GM19043 (cell line): Measurements from ENCODE around the gene DEAF1.
"Not testable (repeated sequence)": the region's sequence is repeated elsewhere in the genome, so short reads cannot be mapped to it uniquely, and the experiment has no call there.

ENCODE experiments used
- ATAC-seq: cut with Tn5 transposase; IDR thresholded peaks from one replicate; pipeline ENCODE4 v1.9.1; 2021; ENCODE audit warnings: low read depth; ENCODE audit not compliant: unreplicated experiment

DEAF1 gene

DNA sequence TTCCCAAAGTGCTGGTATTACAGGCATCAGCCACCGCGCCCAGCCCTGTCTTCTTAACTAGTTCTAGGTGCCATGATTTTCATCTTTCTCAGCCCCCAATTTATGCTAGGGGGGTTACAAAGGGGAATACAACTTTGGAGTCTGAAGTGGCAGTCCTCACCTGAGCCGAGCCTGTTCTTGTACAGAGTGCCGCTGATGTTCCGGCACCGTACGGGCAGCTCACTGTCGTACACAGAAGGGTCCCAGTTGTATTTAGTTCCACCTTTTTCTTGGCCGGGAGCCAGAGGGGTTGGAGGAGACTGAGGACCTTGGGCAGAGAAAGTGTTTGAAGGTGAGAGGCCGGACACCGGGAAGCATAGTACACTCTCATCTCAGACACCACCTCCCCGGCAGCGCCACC, 7.3 kb downstream of the DEAF1 start:
- ATAC-seq, result no peak

DNA sequence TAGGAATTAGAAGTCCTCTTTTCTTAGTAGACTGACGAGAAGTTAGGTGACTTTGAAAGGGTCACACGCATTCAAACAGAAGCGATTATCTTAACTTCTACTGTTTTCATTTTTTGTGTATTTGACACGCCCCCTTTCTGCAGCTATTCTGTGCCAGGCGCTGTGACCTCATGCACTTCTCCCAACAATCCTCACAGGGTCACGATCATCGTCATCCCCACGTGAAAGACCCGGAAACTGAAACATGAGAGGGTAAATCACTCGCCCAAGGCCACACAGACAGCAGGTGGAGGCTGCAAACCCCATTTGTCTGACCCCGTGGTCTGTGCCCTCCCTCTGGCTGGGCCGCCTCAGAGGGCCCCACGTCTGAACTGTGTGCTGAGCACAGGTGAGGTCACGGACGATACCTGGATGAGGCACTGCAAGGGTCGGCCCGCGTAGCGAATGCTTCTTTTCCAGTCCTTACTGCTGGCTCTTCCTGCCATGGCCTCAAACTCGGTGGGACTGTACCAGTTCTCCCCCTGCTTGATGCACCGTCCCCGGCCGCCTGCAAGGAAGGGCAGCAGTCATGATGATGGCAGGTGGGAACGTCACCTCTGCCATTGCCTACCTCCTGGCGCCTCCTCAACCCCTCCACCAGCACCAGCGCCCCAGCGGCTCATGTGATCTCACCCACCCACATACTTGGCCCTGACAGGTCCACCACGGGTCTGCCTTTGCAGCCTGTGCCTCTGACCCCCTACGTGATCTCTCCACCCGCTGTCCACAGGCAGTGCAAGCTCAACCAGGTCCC, 8.4 kb downstream of the DEAF1 start:
- ATAC-seq, result no peak

DNA sequence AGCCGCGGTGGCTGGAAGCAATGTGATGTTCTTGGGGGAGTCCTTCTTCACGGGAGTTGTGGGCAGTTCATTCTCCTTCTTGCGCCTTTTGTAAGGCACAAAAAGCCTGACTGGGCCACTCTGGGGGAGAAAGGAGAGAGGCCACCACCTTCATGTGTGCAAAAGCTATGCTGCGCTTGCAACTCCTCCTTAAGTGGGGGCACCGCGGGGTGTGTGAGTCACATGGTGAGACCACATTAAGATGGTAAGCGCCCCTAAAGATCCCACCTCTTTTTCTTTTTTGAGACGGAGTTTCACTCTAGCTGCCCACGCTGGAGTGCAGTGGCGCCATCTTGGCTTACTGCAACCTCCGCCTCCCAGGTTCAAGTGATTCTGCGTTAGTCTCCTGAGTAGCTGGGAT, 14.1 kb downstream of the DEAF1 start:
- ATAC-seq, result no peak

DNA sequence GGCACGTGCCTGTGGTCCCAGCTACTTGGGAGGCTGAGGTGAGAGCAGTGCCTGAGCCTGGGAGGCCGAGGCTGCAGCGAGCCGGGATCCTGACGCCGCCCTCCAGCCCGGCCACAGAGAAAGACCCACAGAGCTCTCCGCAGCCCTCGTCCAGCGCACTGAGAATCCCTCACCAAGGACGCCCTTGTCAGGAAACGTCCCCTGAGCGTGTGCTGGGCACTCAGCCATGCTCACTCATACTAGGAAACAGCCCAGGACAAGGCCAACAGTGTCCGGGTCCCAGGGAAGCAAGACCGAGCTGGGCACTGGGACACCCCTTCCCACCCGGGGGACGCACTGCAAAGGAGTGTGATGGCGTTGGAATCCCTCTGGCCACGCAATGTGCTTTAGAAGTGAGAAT, 14.5 kb downstream of the DEAF1 start:
- no peak for ATAC-seq

DNA sequence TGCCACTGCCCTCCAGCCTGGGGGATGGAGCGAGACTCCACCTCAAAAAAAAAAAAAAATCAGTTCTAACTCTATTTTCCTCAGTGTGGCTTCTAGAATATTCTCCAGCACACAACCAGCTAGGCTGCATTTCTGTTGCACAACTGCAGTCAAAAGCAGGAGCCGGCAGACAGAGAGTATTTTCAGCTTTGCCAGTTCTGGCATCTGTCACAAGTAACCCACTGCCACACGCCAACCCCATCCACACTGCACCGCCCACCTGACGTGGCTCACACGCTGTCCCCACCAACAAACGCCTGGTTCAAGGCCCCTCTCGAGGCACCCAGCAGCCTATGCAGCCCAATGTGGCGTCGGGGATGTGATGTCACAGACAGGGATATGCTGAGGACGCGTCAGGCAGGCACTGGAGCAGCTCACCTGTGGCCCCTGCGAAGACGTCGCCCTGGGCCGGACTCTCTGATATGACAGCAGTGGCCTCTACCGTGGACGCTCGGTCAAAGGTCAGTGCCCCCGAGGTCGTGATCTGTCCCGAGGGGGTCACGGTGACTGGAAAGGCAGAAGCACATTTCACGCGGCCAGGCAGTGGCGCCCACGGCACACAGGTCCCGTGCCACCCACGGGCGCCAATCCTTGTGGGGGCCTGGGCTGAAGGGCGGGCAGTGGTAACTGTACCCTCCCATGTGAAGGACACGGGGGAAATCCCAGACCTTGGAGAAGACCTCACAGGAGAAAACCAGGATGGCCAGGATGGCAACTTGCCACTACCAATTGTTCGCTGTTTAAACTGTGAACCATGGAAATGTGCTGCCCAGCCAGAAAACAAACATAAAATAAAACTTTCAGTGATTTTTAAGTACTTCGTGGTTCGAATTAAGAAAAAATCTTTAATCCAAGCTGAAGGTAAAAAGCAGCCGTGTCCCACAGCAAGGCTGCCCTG, 15.5 kb downstream of the DEAF1 start:
- ATAC-seq, result no peak

DNA sequence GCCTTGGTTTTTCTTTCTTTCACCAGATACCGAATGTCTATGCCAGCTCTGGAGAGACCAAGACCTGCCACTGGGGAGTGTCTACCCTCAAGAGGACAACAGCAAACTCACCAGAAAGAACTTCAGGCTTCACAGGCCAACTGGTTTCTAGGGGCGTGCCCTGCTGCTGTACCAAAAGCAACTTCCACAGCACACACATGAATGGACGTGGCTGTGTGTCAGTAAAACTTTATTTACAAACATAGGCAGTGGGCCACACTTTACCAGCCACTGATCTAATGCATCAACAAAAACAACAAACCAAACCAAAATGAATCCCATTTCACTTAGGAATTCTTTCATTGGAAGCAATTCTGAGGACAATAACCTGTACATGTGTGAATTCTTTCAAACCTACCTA, 16.7 kb downstream of the DEAF1 start:
- no peak for ATAC-seq

DNA sequence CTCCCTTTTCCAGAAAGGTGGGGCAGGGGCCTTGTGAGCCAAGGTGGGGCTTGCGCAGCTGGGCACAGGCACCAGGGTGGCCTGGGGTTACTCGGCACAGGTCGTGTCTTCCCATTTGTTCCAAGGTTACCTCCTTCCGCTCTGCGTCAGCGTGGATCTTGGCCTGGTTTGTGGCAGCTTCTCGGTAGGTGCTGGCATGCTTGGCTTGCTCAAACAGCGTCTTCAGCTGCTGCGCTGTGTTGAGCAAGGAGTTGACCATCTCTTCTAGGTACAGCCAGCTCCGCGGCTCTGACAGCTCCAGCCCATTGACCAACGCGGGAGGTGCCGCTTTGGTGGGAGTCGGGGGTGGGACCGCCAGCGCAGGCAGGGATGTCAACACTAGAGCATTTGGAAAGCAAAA, 20.6 kb downstream of the DEAF1 start:
- no peak for ATAC-seq

DNA sequence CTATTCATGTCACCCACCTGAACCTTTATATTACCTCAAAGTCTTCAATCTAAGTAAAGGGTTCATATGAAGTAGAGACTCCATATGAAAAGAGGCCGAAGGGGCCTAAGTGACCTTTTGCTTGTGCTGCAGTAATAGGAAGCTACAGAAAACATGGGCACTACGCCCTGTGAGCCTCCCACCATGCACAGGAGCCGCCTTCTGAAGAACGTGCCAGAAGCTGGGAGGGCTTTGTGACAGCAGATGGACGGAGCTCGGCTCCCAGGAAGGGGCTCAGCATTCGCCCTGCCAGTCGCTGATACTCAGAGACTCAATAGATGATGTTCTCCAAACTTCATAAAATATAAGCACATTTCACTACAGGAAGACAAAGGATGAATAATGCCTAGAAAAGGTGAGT, 21.2 kb downstream of the DEAF1 start:
- no peak for ATAC-seq

DNA sequence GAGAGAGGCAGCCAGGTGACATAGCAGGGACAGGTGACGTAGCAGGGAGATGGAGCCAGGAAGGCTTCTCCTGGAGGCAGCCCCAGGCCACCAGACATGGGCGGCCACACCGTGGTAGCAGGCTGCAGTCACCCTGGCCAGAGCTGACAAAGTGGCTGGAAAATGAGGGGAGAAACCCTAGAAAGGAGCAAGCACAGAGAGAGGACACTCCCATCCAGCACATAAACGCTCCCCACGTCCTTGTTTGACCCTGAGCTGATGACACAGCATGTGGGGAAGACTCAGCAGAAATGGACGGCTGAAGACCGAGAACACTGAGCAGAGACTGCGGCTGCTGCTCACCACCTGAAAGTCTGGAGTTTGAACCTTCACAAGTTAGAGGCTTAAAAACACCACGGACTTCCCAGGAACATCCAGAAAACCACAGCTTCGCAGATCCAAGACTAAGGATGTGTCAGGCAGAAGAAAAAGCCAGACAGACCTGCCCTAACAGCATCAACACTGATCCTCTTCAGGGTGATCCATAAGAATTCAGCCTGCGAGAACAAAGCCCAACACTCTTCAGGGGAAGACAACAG, 29.2 kb downstream of the DEAF1 start:
- no peak for ATAC-seq

DNA sequence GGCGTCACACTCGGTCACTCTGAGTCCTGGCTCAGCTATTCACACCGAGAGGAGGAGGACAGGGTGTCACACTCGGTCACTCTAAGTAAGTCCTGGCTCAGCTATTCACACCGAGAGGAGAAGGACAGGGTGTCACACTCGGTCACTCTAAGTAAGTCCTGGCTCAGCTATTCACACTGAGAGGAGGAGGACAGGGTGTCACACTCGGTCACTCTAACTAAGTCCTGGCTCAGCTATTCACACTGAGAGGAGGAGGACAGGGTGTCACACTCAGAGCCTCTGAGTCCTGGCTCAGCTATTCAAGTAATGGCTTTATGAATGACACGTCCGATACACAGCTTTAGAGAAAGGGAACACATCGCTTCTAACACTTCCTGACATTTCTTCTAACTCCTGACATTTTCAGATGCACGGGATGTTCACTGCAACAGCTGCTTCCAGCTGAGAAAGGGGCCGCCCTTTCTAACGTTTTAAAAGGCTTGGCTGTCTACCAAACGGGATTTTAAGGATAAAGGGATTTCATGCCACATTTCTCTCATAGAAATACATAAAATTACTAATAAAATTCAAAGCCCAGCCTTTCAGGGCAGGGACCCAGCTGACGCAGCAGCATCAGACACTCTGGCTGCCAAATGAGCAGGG, 29.8 kb downstream of the DEAF1 start:
- no peak for ATAC-seq

DNA sequence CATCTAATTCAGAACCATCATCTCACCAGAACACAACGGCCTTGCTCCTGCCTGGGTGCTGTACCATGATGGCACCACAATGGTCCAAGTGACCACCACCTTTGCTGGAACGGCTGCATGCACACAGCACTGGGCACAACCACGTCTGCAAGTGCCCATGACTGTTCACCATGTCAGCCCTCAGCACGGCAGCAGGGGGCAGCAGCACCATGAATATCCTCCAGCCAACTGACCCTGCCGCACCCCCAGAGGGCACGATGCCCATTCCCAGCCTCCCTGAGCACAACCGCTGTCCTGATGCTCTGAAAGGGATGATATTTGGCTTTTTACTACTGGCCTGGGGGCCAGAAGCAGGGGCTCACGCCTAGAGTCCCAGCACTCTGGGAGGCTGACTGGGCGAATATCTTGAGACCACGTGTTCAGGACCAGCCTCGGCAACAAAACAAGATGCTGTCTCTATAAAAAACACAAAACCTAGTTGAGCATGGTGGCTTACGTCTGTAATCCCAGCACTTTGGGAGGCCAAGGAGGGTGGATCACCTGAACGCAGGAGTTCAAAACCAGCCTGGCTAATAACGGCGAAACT, 32.2 kb downstream of the DEAF1 start:
- no peak for ATAC-seq

DNA sequence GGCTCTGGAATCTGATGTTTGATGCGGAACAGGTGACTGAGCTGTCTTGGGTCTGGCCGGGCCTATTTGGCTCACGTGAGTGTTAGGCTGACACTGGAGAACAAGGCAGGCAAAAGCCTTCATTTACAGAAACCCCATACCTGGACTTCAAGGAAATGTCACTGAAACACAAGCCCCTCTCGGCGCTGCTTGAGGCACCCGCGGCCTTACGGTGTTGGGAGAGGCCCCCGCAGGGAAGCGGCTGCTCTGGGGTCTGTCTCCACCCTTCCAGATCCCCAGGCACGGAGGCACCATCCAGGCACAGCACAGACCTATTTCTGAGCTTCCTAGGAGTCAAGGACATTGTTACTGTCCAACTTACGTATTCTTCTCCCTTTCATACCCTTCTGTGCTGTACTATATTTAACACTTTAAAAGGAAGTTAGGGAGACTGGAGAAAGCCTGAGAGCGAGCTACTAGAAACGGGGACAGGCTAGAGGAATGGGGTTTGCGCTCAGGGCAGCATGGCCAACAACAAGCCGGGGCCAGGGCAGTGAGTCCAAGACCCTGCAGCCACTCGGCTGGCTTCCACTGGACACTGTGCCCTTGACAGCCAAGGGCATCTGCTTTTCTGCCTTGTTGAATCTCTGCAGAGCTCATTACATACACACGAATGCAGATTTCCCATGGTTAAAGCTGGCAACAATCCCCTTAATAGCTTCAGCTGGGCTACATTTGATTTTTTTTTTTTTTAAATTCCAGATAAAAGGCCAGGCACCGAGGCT, 34.2 kb downstream of the DEAF1 start:
- ATAC-seq, result no peak

DNA sequence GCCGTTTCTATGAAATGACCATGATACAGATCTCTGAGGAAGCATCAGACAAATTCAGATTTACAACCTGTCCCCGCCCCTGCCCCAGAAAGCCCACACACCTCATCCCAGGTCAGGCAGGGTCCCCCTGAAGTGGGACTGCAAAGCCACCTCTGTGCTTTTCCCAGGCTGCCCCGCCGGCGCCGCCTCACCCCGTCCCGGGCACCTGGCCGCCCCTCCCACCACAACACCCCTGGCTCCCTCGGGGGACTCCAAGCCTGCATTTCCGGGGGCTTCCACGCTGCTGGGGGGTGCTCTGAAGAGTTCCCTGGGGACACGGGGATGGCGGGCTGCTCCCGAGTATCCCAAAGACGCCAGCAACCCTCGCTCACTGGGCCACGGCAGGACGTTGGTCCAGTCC, 34.7 kb downstream of the DEAF1 start:
- no peak for ATAC-seq

DNA sequence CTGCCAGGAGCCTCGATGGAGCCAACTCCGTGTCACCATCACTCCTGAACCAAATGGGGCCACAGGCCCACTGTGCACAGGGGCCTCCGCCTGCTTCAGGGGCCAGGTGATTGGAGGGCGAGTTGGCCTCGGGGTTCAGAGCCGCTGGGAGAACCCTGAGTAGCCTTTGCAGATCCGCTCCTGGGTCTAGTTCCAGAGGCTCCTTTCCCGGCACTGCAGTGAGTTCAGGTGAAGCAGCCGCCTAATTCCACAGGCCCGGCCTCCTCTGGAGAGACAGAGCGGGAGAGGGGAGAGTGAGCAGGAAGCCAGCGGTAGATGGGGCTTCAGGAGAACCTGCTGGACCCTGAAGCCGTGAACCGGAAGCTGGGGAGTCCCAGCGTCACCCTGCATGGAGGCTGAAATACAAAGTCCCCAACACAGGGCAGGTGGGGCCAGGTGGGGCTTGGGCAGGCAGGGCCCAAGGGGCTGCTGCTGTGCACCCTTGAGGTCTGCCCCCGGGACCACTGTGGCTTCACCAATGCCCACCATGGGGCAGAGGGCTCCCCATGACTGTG, 35.4 kb downstream of the DEAF1 start:
- ATAC-seq, result no peak

DNA sequence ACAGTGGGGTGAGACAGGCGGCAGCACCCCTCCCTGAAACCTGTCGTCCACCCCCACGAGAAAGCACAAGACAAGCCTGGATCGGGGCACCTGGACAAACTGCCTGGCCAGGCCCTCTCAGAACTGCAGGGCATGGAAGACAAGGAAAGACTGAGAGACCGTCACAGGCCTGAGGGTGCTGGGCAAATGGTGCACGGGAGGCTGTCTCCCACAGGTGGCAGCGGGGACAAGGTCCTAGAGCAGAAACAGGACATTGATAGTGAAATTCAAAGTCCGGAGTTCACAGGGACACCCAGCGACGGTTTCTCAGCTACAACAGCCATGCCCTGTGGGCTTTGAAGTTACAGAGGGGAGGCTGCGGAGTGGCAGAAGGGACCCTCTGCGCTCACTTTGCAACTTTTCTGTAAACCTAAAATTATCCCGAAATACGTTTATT, 37.3 kb downstream of the DEAF1 start:
- no peak for ATAC-seq

DNA sequence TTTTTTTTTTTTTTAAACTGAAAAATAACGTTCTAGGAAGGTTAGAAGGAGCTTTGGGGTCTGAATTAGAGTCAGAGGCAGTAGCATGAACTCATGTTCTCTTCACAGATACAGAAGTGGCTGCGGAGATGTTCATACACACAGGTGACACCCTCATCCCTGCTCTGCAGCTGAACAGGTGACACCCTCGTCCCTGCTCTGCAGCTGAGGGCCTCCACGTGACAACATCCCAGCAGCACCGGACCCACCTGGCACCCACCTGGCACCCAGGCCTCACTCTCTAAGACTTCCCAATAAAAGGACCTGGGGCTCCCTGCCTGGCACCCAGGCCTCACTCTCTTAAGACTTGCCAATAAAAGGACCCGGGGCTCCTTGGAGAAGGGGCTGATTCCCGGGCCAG, 38.2 kb downstream of the DEAF1 start:
- no peak for ATAC-seq

DNA sequence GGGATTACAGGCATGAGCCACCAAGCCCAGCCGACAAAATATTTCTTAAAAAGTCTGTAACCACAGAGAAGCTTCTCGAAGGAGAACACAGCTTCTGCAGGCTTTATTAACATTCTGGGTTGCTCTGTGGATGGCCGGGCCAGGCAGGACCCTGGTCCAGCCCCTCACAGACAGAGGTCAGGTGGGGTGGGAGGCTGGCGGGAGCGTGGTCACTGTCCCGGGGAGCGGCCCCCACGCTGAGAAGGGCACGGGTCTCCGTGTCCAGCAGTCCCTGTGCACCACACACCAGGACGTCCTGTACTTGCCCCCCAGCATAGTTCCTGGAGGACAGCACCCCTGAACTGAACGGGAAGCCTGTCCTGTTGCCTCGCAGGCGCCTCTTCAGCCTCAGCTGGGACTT, 38.6 kb downstream of the DEAF1 start:
- ATAC-seq, result no peak

DNA sequence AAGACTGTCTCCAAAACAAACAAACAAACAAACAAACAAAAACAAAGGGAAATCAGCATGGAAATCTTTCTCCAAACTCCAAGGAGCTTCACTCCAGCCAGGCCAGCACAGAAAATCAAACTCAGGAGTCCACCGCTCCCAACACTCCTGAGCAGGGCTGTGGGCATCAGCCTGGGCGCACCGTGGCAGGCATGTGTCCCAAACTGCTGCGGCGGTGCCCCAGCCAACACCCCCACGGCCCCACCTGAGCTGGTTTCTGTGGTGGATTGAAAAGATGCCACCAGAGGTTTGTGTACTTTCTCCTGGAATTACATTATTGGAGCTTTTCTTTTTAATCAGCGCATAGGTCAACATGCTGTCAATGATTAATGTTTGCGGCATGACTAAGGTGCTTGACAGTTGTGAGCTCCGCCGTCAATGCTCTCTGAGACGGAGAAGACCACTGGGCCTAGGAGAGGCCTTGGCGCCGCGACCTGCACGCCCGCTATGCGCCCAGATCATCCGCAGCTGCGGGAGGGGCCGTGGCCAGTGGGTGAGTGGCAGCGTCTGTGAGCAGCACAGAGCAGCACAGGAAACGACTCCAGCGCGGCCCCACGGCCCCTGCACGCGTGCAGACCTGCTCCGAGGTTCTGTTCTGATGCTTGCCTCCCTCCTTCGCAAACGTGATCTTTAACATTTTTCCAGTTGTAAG, 39.8 kb downstream of the DEAF1 start:
- ATAC-seq, result no peak

DNA sequence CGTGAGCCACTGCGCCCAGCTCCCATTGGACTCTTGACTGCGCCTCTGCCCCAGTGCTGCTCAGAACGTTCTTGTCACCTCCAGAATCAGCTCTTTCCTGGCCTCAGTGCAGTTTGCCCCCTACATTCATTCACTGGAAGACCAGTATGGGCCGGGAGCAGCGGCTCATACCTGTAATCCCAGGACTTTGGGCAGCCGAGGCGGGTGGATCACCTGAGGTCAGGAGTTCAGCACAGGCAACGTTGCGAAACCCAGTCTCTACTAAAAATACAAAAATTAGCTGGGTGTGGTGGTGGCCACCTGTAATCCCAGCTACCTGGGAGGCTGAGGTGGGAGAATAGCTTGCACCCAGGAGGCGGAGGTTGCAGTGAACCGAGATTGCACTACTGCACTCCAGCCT, 40.6 kb downstream of the DEAF1 start:
- not testable (repeated sequence) for ATAC-seq
